ENCODE measurements around the gene SUCLG2.

SUCLG2 gene

GRCh38 chr3:67630666-67631362 lies 23.6 kb downstream of the SUCLG2 start:
- H3K27me3 ChIP-seq (ENCODE audit: control insufficient read depth, insufficient read depth, low read length), result no peaks in the 10 kb centered on the region
- H3K36me3 ChIP-seq (ENCODE audit: control insufficient read depth, low read depth, low read length), result no peaks in the 10 kb centered on the region
- H3K9me3 ChIP-seq (ENCODE audit: control insufficient read depth, low read depth, low read length), result no peaks in the 10 kb centered on the region
- peaks cover 17% of the 10 kb centered on the region for H3K4me1 ChIP-seq (ENCODE audit: control insufficient read depth, low read depth, low read length)
- no peak overlapping the region for H3K4me3 ChIP-seq (ENCODE audit: low read length)
- no peak overlapping the region for H3K27ac ChIP-seq (ENCODE audit: low read length)
- H3K9ac ChIP-seq (ENCODE audit: low read length), result no peak overlapping the region

- no peaks in the 10 kb centered on the region for H3K9me3 ChIP-seq (ENCODE audit: control insufficient read depth, low read depth, low read length)
- no peak overlapping the region for H3K27ac ChIP-seq (ENCODE audit: low read length)
- no peaks in the 10 kb centered on the region for H3K36me3 ChIP-seq (ENCODE audit: control insufficient read depth, low read depth, low read length)
- H3K27me3 ChIP-seq (ENCODE audit: control insufficient read depth, insufficient read depth, low read length), result no peaks in the 10 kb centered on the region
- no peak overlapping the region for H3K9ac ChIP-seq (ENCODE audit: low read length)
- H3K4me1 ChIP-seq (ENCODE audit: control insufficient read depth, low read depth, low read length), result peaks cover 9% of the 10 kb centered on the region
- H3K4me3 ChIP-seq (ENCODE audit: low read length), result no peak overlapping the region
Observed at GRCh38 chr3:67624687-67625086, 29.7 kb downstream of the SUCLG2 start.

- Histone ChIP-seq H3K27ac (ENCODE audit: low read length) (no peak overlapping the region), H3K36me3 (ENCODE audit: control insufficient read depth, low read depth, low read length) (no peaks in the 10 kb centered on the region), H3K4me3 (ENCODE audit: low read length) (no peak overlapping the region), H3K27me3 (ENCODE audit: control insufficient read depth, insufficient read depth, low read length) (no peaks in the 10 kb centered on the region), H3K4me1 (ENCODE audit: control insufficient read depth, low read depth, low read length) (peaks cover 6% of the 10 kb centered on the region), H3K9ac (ENCODE audit: low read length) (no peak overlapping the region), H3K9me3 (ENCODE audit: control insufficient read depth, low read depth, low read length) (no peaks in the 10 kb centered on the region)
Observed at GRCh38 chr3:67624078-67624477, 30.3 kb downstream of the SUCLG2 start.

GRCh38 chr3:67622652-67623051 lies 31.8 kb downstream of the SUCLG2 start:
- Histone ChIP-seq H3K4me1 (ENCODE audit: control insufficient read depth, low read depth, low read length) (peaks cover 5% of the 10 kb centered on the region), H3K27me3 (ENCODE audit: control insufficient read depth, insufficient read depth, low read length) (no peaks in the 10 kb centered on the region), H3K27ac (ENCODE audit: low read length) (no peak overlapping the region), H3K9me3 (ENCODE audit: control insufficient read depth, low read depth, low read length) (no peaks in the 10 kb centered on the region), H3K36me3 (ENCODE audit: control insufficient read depth, low read depth, low read length) (no peaks in the 10 kb centered on the region), H3K4me3 (ENCODE audit: low read length) (no peak overlapping the region), H3K9ac (ENCODE audit: low read length) (no peak overlapping the region)

- Histone ChIP-seq H3K27ac (ENCODE audit: low read length) (no peak overlapping the region), H3K4me1 (ENCODE audit: control insufficient read depth, low read depth, low read length) (peaks cover 5% of the 10 kb centered on the region), H3K9me3 (ENCODE audit: control insufficient read depth, low read depth, low read length) (no peaks in the 10 kb centered on the region), H3K9ac (ENCODE audit: low read length) (no peak overlapping the region), H3K36me3 (ENCODE audit: control insufficient read depth, low read depth, low read length) (no peaks in the 10 kb centered on the region), H3K27me3 (ENCODE audit: control insufficient read depth, insufficient read depth, low read length) (no peaks in the 10 kb centered on the region), H3K4me3 (ENCODE audit: low read length) (no peak overlapping the region)
Observed at GRCh38 chr3:67620869-67621268, 33.5 kb downstream of the SUCLG2 start.

- Histone ChIP-seq H3K36me3 (ENCODE audit: control insufficient read depth, low read depth, low read length) (no peaks in the 10 kb centered on the region), H3K9me3 (ENCODE audit: control insufficient read depth, low read depth, low read length) (no peaks in the 10 kb centered on the region), H3K27me3 (ENCODE audit: control insufficient read depth, insufficient read depth, low read length) (no peaks in the 10 kb centered on the region), H3K9ac (ENCODE audit: low read length) (no peak overlapping the region), H3K4me1 (ENCODE audit: control insufficient read depth, low read depth, low read length) (peaks cover 5% of the 10 kb centered on the region), H3K4me3 (ENCODE audit: low read length) (no peak overlapping the region), H3K27ac (ENCODE audit: low read length) (no peak overlapping the region)
Observed at GRCh38 chr3:67619991-67620390, 34.4 kb downstream of the SUCLG2 start.

GRCh38 chr3:67617518-67617917 lies 36.9 kb downstream of the SUCLG2 start:
- Histone ChIP-seq H3K27ac (ENCODE audit: low read length) (no peak overlapping the region), H3K9me3 (ENCODE audit: control insufficient read depth, low read depth, low read length) (no peaks in the 10 kb centered on the region), H3K4me3 (ENCODE audit: low read length) (no peak overlapping the region), H3K36me3 (ENCODE audit: control insufficient read depth, low read depth, low read length) (no peaks in the 10 kb centered on the region), H3K27me3 (ENCODE audit: control insufficient read depth, insufficient read depth, low read length) (no peaks in the 10 kb centered on the region), H3K4me1 (ENCODE audit: control insufficient read depth, low read depth, low read length) (peaks cover 5% of the 10 kb centered on the region), H3K9ac (ENCODE audit: low read length) (no peak overlapping the region)

GRCh38 chr3:67616046-67616445 lies 38.4 kb downstream of the SUCLG2 start:
- Histone ChIP-seq H3K4me3 (ENCODE audit: low read length) (no peak overlapping the region), H3K9ac (ENCODE audit: low read length) (no peak overlapping the region), H3K27me3 (ENCODE audit: control insufficient read depth, insufficient read depth, low read length) (no peaks in the 10 kb centered on the region), H3K36me3 (ENCODE audit: control insufficient read depth, low read depth, low read length) (no peaks in the 10 kb centered on the region), H3K27ac (ENCODE audit: low read length) (no peak overlapping the region), H3K9me3 (ENCODE audit: control insufficient read depth, low read depth, low read length) (no peaks in the 10 kb centered on the region), H3K4me1 (ENCODE audit: control insufficient read depth, low read depth, low read length) (peaks cover 5% of the 10 kb centered on the region)

- no peaks in the 10 kb centered on the region for H3K27me3 ChIP-seq (ENCODE audit: control insufficient read depth, insufficient read depth, low read length)
- H3K27ac ChIP-seq (ENCODE audit: low read length), result no peak overlapping the region
- H3K4me3 ChIP-seq (ENCODE audit: low read length), result no peak overlapping the region
- peaks cover 2% of the 10 kb centered on the region for H3K36me3 ChIP-seq (ENCODE audit: control insufficient read depth, low read depth, low read length)
- no peaks in the 10 kb centered on the region for H3K4me1 ChIP-seq (ENCODE audit: control insufficient read depth, low read depth, low read length)
- H3K9me3 ChIP-seq (ENCODE audit: control insufficient read depth, low read depth, low read length), result no peaks in the 10 kb centered on the region
- H3K9ac ChIP-seq (ENCODE audit: low read length), result no peak overlapping the region
Observed at GRCh38 chr3:67614195-67614594, 40.2 kb downstream of the SUCLG2 start.

GRCh38 chr3:67610458-67610857 lies 44.0 kb downstream of the SUCLG2 start:
- H3K4me3 ChIP-seq (ENCODE audit: low read length), result no peak overlapping the region
- peaks cover 6% of the 10 kb centered on the region for H3K36me3 ChIP-seq (ENCODE audit: control insufficient read depth, low read depth, low read length)
- no peak overlapping the region for H3K9ac ChIP-seq (ENCODE audit: low read length)
- H3K27ac ChIP-seq (ENCODE audit: low read length), result no peak overlapping the region
- no peaks in the 10 kb centered on the region for H3K4me1 ChIP-seq (ENCODE audit: control insufficient read depth, low read depth, low read length)
- H3K27me3 ChIP-seq (ENCODE audit: control insufficient read depth, insufficient read depth, low read length), result no peaks in the 10 kb centered on the region
- H3K9me3 ChIP-seq (ENCODE audit: control insufficient read depth, low read depth, low read length), result no peaks in the 10 kb centered on the region

- H3K4me1 ChIP-seq (ENCODE audit: control insufficient read depth, low read depth, low read length), result no peaks in the 10 kb centered on the region
- H3K4me3 ChIP-seq (ENCODE audit: low read length), result no peak overlapping the region
- no peaks in the 10 kb centered on the region for H3K9me3 ChIP-seq (ENCODE audit: control insufficient read depth, low read depth, low read length)
- no peaks in the 10 kb centered on the region for H3K27me3 ChIP-seq (ENCODE audit: control insufficient read depth, insufficient read depth, low read length)
- H3K36me3 ChIP-seq (ENCODE audit: control insufficient read depth, low read depth, low read length), result peaks cover 7% of the 10 kb centered on the region
- H3K27ac ChIP-seq (ENCODE audit: low read length), result no peak overlapping the region
- H3K9ac ChIP-seq (ENCODE audit: low read length), result no peak overlapping the region
Observed at GRCh38 chr3:67609709-67610108, 44.7 kb downstream of the SUCLG2 start.

GRCh38 chr3:67608034-67608433 lies 46.4 kb downstream of the SUCLG2 start:
- no peaks in the 10 kb centered on the region for H3K4me1 ChIP-seq (ENCODE audit: control insufficient read depth, low read depth, low read length)
- H3K27ac ChIP-seq (ENCODE audit: low read length), result no peak overlapping the region
- no peak overlapping the region for H3K9ac ChIP-seq (ENCODE audit: low read length)
- peaks cover 7% of the 10 kb centered on the region for H3K36me3 ChIP-seq (ENCODE audit: control insufficient read depth, low read depth, low read length)
- no peaks in the 10 kb centered on the region for H3K27me3 ChIP-seq (ENCODE audit: control insufficient read depth, insufficient read depth, low read length)
- H3K4me3 ChIP-seq (ENCODE audit: low read length), result no peak overlapping the region
- H3K9me3 ChIP-seq (ENCODE audit: control insufficient read depth, low read depth, low read length), result no peaks in the 10 kb centered on the region
